Erythroblast (primary cell): ENCODE measurements around the gene UBN2.
"Not testable (repeated sequence)": the region's sequence is repeated elsewhere in the genome, so short reads cannot be mapped to it uniquely, and the experiment has no call there.

ENCODE experiments used
- GATA1 ChIP-seq: IDR thresholded peaks from 2 replicates; pipeline ENCODE4 v1.6.1; 2011; ENCODE audit warnings: low read depth, mild to moderate bottlenecking, control low read depth, low read length, moderate library complexity
- POLR2A ChIP-seq: IDR thresholded peaks from 2 replicates; pipeline ENCODE4 v1.6.1; 2011; ENCODE audit warnings: mild to moderate bottlenecking, low read length

GRCh38 chr7:139213489-139213888 is 17.5 kb upstream of the UBN2 start:
- TF ChIP-seq POLR2A, GATA1: not testable (repeated sequence)
